Adrenal gland (tissue), 5 donors: ENCODE results near the gene NCBP2.

Experiments used
- CTCF ChIP-seq, 6 experiments: fragments of 450-650 bp in 4 of 6; fragments of 200-600 bp in 2 of 6; sonication (generic) in 1 of 6; IDR thresholded peaks; 1 replicate in 5 of 6; 2 replicates in 1 of 6; pipeline versions ENCODE4 v1.5.1 to v1.8.0; 2016 to 2021; ENCODE audit warnings: antibody characterized with exemption in 6 of 6, mild to moderate bottlenecking in 2 of 6, moderate library complexity in 1 of 6
- POLR2A ChIP-seq, 2 donors: fragments of 450-650 bp; IDR thresholded peaks; one replicate each; pipeline ENCODE4 v1.6.1; 2017; ENCODE audit warnings: antibody characterized with exemption in 2 of 2, mild to moderate bottlenecking in 2 of 2, moderate library complexity in 1 of 2
- donor health status: DM: no; HTN: no; CAD: no.

DNA sequence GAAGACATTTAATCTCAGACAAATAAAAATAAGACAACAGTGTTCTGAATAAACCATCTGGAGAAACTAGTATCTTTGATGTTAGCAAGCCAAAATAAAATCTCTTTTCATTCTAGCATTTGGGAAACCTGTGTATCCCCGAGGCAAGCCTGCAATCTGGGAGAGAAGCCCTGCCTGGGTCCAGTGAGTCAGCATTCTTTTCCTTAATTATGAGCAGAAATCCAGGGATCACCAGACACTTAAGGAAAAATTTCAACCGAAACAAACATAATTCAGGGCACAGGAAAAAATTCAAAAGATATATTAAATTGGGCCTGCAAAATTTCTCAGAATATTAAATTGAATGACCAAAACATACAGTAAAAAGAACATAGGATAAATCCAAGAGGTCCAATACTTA lies 4.2 kb downstream of the NCBP2 start:
- TF ChIP-seq CTCF (IDR thresholded peaks at IDR 0.05) = no peak
- no peak for TF ChIP-seq POLR2A (IDR thresholded peaks at IDR 0.05)
